Sigmoid colon (tissue), 7 donors: Measurements from ENCODE around the gene ALOX12. TPM values are rescaled to one million over a fixed set of nuclear protein-coding genes. Genes with fewer than 3 reads are reported as not detected.
"Not testable (repeated sequence)": the region's sequence is repeated elsewhere in the genome, so short reads cannot be mapped to it uniquely, and the experiment has no call there.

ENCODE experiments used
- DNase-seq: peaks from one replicate; pipeline ENCODE4 v3.0.0-alpha.2; 2019
- H3K27ac ChIP-seq, 4 donors: fragments of 200-600 bp; sonication (generic); one replicate each; pipeline ENCODE4 v1.5.1; 2016 to 2019; ENCODE audit warnings: mild to moderate bottlenecking in 1 of 4
- H3K27me3 ChIP-seq, 3 donors: fragments of 200-600 bp; sonication (generic); one replicate each; pipeline ENCODE4 v1.5.1; 2019; ENCODE audit warnings: mild to moderate bottlenecking in 1 of 3
- H3K36me3 ChIP-seq, 4 donors: fragments of 200-600 bp; sonication (generic); one replicate each; pipeline ENCODE4 v1.5.1; 2016 to 2019
- H3K4me1 ChIP-seq, 4 donors: fragments of 200-600 bp; sonication (generic); one replicate each; pipeline ENCODE4 v1.5.1; 2017 to 2019
- H3K4me3 ChIP-seq, 4 donors: fragments of 200-600 bp; sonication (generic); one replicate each; pipeline ENCODE4 v1.5.1; 2017 to 2019; ENCODE audit warnings: mild to moderate bottlenecking in 2 of 4, moderate library complexity in 1 of 4
- H3K9me3 ChIP-seq, 4 donors: fragments of 200-600 bp in 3 of 4; sonication (generic) in 3 of 4; one replicate each; pipeline versions ENCODE4 v1.5.1 to v1.6.1; 2013 to 2019
- CTCF ChIP-seq, 4 experiments: fragments of 450-650 bp in 3 of 4; fragments of 200-600 bp in 1 of 4; IDR thresholded peaks; one replicate each; pipeline ENCODE4 v1.5.1; 2016 to 2019; ENCODE audit warnings: antibody characterized with exemption in 4 of 4, mild to moderate bottlenecking in 3 of 4, moderate library complexity in 2 of 4
- EP300 ChIP-seq, 4 donors: sonication (generic); formaldehyde crosslinking; IDR thresholded peaks; one replicate each; pipeline ENCODE4 v1.6.1; 2017; ENCODE audit warnings: antibody characterized with exemption in 4 of 4
- POLR2A ChIP-seq, 2 donors: fragments of 450-650 bp; IDR thresholded peaks; one replicate each; pipeline ENCODE4 v1.6.1; 2016; ENCODE audit warnings: antibody characterized with exemption in 2 of 2, mild to moderate bottlenecking in 2 of 2, moderate library complexity in 2 of 2
- POLR2AphosphoS5 ChIP-seq, 4 donors: sonication (generic); formaldehyde crosslinking; IDR thresholded peaks; one replicate each; pipeline ENCODE4 v1.6.1; 2017; ENCODE audit warnings: antibody characterized with exemption in 4 of 4
- WGBS, 2 donors: extraction: QIAGEN DNeasy Blood & Tissue Kit; methylation state at CpG; one replicate each; pipeline ENCODE4 v1.1.7; 2013; 5-methylcytosine and 5-hydroxymethylcytosine counted together
- intact Hi-C: fragments of 100-400 bp; cut with DNase I; formaldehyde crosslinking; loops from one replicate; pipeline ENCODE4 v1.15.1; 2023
- polyA plus RNA-seq, 3 donors: library from polyadenylated mRNA; stranded (reverse); fragments of 200-250 nt; gene quantifications; one replicate each; pipeline ENCODE4 v1.2.3, GENCODE V29; 2013
- total RNA-seq, 4 donors: library from RNA; depleted of rRNA; stranded (reverse); fragments of >200 nt; gene quantifications; one replicate each; pipeline ENCODE4 v1.1.0, GENCODE V29; 2016
- donor health status: healthy with polysubstance abuse.
- donor health status: Bipolar disorder and iron deficiency.
- donor health status: healthy.

The ALOX12 gene
- total and polyA plus RNA-seq, 7 donors, result not detected

DNA sequence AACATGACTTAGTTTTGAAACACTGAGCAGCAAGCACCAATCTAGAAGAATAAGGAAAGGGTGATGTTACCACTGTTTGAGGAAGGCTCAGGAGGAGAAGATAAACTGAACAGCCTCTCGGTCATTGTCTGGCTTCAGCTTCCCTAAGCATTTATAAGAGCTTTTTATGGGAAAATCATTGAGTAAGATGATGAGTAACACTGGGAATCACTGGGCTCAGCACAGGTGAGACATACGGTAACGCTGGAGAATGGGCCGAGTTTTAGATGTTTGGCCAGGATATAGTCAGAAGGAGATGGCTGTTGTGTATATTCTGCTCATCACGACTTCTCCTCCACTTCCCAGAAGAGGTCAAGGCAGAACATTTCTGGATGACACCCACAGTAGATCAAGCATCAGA is 42.2 kb upstream of the ALOX12 start:
- TF ChIP-seq POLR2AphosphoS5 (IDR thresholded peaks at IDR 0.05) (no peak), EP300 (IDR thresholded peaks at IDR 0.05) (no peak), CTCF (IDR thresholded peaks at IDR 0.05) (no peak), POLR2A (IDR thresholded peaks at IDR 0.05) (no peak)
- H3K4me3 ChIP-seq, result no peak overlapping the region
- H3K36me3 ChIP-seq, result no peaks in the 10 kb centered on the region
- DNase-seq, result no peak
- H3K4me1 ChIP-seq, result no peaks in the 10 kb centered on the region
- H3K9me3 ChIP-seq, result no peaks in the 10 kb centered on the region
- WGBS, 2 donors, result 89% methylated on average over 5 of the region's 5 CpGs
- H3K27me3 ChIP-seq, result no peaks in the 10 kb centered on the region
- H3K27ac ChIP-seq, result no peak overlapping the region
- intact Hi-C loops, result no loop called here

DNA sequence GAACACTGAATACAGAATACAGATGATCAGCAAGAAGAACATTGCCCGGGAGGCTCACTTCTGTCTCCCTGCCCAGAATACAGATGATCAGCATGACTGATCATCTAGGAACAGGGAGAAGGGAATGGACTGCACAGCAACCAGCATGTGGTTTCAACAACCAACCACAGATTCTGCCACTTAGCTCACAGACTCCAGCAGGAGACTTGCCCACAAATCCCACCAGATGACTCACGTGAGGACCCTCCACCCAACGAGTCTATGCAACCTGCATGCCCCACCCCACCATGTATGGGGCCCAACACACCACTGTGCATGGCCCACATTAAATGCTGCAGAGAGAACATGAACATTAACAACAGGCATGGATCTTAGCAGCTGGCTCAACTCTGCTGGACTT is 36.1 kb upstream of the ALOX12 start:
- Histone ChIP-seq H3K4me1 (no peaks in the 10 kb centered on the region), H3K36me3 (no peaks in the 10 kb centered on the region), H3K9me3 (no peaks in the 10 kb centered on the region), H3K4me3 (no peak overlapping the region), H3K27ac (no peak overlapping the region), H3K27me3 (no peaks in the 10 kb centered on the region)
- WGBS, 2 donors, result 87 to 88% methylated on average over 3 of the region's 3 CpGs
- no peak for DNase-seq
- intact Hi-C loops, result no loop called here
- TF ChIP-seq EP300 (IDR thresholded peaks at IDR 0.05), result no peak
- no peak for TF ChIP-seq POLR2A (IDR thresholded peaks at IDR 0.05)
- TF ChIP-seq CTCF (IDR thresholded peaks at IDR 0.05), result no peak
- TF ChIP-seq POLR2AphosphoS5 (IDR thresholded peaks at IDR 0.05), result no peak

DNA sequence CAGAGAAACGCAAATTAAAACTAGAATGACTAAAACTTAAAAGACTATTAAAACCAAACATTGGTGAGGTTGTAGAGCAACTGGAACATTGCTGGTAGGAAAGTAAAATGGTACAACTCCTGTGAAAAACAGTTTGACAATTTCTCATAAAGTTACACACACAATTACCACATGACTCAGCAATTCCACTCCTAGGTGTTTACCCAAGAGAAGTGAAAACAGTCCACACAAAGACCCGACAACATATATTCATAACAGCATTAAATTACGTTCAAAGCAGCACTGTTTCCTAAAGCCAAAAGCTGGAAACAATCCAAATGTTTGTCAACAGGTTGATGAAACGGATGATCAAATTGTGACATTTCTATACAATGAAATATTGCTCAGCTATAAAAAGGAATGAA is 26.5 kb upstream of the ALOX12 start:
- H3K4me3 ChIP-seq, result no peak overlapping the region
- TF ChIP-seq EP300 (IDR thresholded peaks at IDR 0.05) (no peak), CTCF (IDR thresholded peaks at IDR 0.05) (no peak), POLR2A (IDR thresholded peaks at IDR 0.05) (no peak), POLR2AphosphoS5 (IDR thresholded peaks at IDR 0.05) (no peak)
- WGBS, 2 donors, result 60 to 71% methylated on average over 4 of the region's 4 CpGs

GRCh38 chr17:6970992-6971391 is 24.9 kb upstream of the ALOX12 start:
- Histone ChIP-seq H3K27me3 (no peaks in the 10 kb centered on the region), H3K36me3 (no peaks in the 10 kb centered on the region), H3K9me3 (no peaks in the 10 kb centered on the region), H3K4me1 (no peaks in the 10 kb centered on the region), H3K4me3 (no peak overlapping the region), H3K27ac (no peak overlapping the region)
- TF ChIP-seq CTCF (IDR thresholded peaks at IDR 0.05) (no peak), EP300 (IDR thresholded peaks at IDR 0.05) (no peak), POLR2AphosphoS5 (IDR thresholded peaks at IDR 0.05) (no peak)
- no peak for DNase-seq
- intact Hi-C loops, result no loop called here
- 84% methylated on average over 2 of the region's 2 CpGs for WGBS, 2 donors

More for the DNA sequence above, 26.5 kb upstream of the ALOX12 start:
- Histone ChIP-seq H3K27me3 (no peaks in the 10 kb centered on the region), H3K27ac (no peak overlapping the region), H3K4me1 (no peaks in the 10 kb centered on the region), H3K36me3 (no peaks in the 10 kb centered on the region), H3K9me3 (no peaks in the 10 kb centered on the region)
- intact Hi-C loops, result no loop called here
- no peak for DNase-seq

DNA sequence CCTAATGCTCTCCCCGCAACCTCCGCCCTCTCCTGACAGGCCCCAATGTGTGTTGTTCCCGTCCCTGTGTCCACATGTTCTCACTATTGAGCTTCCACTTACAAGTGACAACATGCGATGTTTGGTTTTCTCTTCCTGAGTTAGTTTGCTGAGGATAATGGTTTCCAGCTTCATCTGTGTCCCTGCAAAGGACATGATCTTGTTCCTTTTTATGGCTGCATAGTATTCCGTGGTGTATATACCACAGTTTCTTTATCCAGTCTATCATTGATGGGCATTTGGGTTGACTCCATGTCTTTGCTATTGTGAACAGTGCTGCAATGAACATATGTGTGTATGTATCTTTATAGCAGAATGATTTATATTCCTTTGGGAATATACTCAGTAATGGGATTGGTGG is 16.4 kb upstream of the ALOX12 start:
- H3K36me3 ChIP-seq, intact Hi-C loops, H3K27me3 ChIP-seq, H3K4me1 ChIP-seq, H3K9me3 ChIP-seq, H3K27ac ChIP-seq, H3K4me3 ChIP-seq, DNase-seq: not testable (repeated sequence)
- WGBS, 2 donors, result 95 to 97% methylated on average over 5 of the region's 5 CpGs
